ENCODE data around the gene FOXP1.

The FOXP1 gene

GRCh38 chr3:71370467-71370866 lies 213.1 kb downstream of the FOXP1 start:
- no peak for DNase-seq (ENCODE audit: low read depth)

- DNase-seq (ENCODE audit: low read depth), result no peak
Observed at GRCh38 chr3:71369701-71370391, 213.7 kb downstream of the FOXP1 start.

GRCh38 chr3:71366988-71367604 lies 216.4 kb downstream of the FOXP1 start:
- DNase-seq (ENCODE audit: low read depth), result no peak

- DNase-seq (ENCODE audit: low read depth), result no peak
Observed at GRCh38 chr3:71361334-71361890, 222.1 kb downstream of the FOXP1 start.

GRCh38 chr3:71360764-71361163 lies 222.8 kb downstream of the FOXP1 start:
- DNase-seq (ENCODE audit: low read depth), result no peak

GRCh38 chr3:71360180-71360579 lies 223.3 kb downstream of the FOXP1 start:
- DNase-seq (ENCODE audit: low read depth), result no peak

GRCh38 chr3:71358243-71358642 lies 225.3 kb downstream of the FOXP1 start:
- no peak for DNase-seq (ENCODE audit: low read depth)

- DNase-seq (ENCODE audit: low read depth), result no peak
Observed at GRCh38 chr3:71356265-71356664, 227.3 kb downstream of the FOXP1 start.

GRCh38 chr3:71355862-71356261 lies 227.7 kb downstream of the FOXP1 start:
- DNase-seq (ENCODE audit: low read depth), result no peak

GRCh38 chr3:71355037-71355436 lies 228.5 kb downstream of the FOXP1 start:
- DNase-seq (ENCODE audit: low read depth), result no peak

- no peak for DNase-seq (ENCODE audit: low read depth)
Observed at GRCh38 chr3:71351403-71352149, 232.0 kb downstream of the FOXP1 start.

- no peak for DNase-seq (ENCODE audit: low read depth)
Observed at GRCh38 chr3:71350998-71351397, 232.5 kb downstream of the FOXP1 start.

GRCh38 chr3:71348831-71349230 lies 234.7 kb downstream of the FOXP1 start:
- no peak for DNase-seq (ENCODE audit: low read depth)

- no peak for DNase-seq (ENCODE audit: low read depth)
Observed at GRCh38 chr3:71348001-71348632, 235.4 kb downstream of the FOXP1 start.

GRCh38 chr3:71346061-71346460 lies 237.5 kb downstream of the FOXP1 start:
- no peak for DNase-seq (ENCODE audit: low read depth)

GRCh38 chr3:71345429-71346040 lies 238.0 kb downstream of the FOXP1 start:
- no peak for DNase-seq (ENCODE audit: low read depth)

GRCh38 chr3:71341721-71342120 lies 241.8 kb downstream of the FOXP1 start:
- no peak for DNase-seq (ENCODE audit: low read depth)

GRCh38 chr3:71339049-71339448 lies 244.5 kb downstream of the FOXP1 start:
- no peak for DNase-seq (ENCODE audit: low read depth)

- DNase-seq (ENCODE audit: low read depth), result no peak
Observed at GRCh38 chr3:71332813-71333212, 250.7 kb downstream of the FOXP1 start.

- DNase-seq (ENCODE audit: low read depth), result no peak
Observed at GRCh38 chr3:71330909-71331308, 252.6 kb downstream of the FOXP1 start.

GRCh38 chr3:71330505-71330904 lies 253.0 kb downstream of the FOXP1 start:
- DNase-seq (ENCODE audit: low read depth), result no peak

GRCh38 chr3:71329817-71330216 lies 253.7 kb downstream of the FOXP1 start:
- DNase-seq (ENCODE audit: low read depth), result no peak
